Erythroblast (primary cell): ENCODE results near the gene TSR3.

Source experiments
- GATA1 ChIP-seq: IDR thresholded peaks from 2 replicates; pipeline ENCODE4 v1.6.1; 2011; ENCODE audit warnings: low read depth, mild to moderate bottlenecking, control low read depth, low read length, moderate library complexity
- POLR2A ChIP-seq: IDR thresholded peaks from 2 replicates; pipeline ENCODE4 v1.6.1; 2011; ENCODE audit warnings: mild to moderate bottlenecking, low read length

- no peak for TF ChIP-seq POLR2A
- no peak for TF ChIP-seq GATA1
These were observed 26.4 kb downstream of the TSR3 start for GRCh38 chr16:1325261-1325660.
